Left lobe of liver (tissue), 1 donor: ENCODE results near the gene AKAP4. TPM values are rescaled to one million over a fixed set of nuclear protein-coding genes. Genes with fewer than 3 reads are reported as not detected.

Experiments
- total RNA-seq: library from RNA; stranded (reverse); gene quantifications from one replicate; pipeline ENCODE4 v1.2.1, GENCODE V29; 2021
- donor health status: DM: no; HTN: yes; CAD: no.

AKAP4 gene
- total RNA-seq, 1 donor from 2014 or later = not detected

Other genes with a start within 250 kb of the AKAP4 start
- gene CCNB3, start 3.8 kb upstream of the AKAP4 start, total RNA-seq = 0.18 TPM